ENCODE data around the gene WDFY1. TPM values are rescaled to one million over a fixed set of nuclear protein-coding genes. Genes with fewer than 3 reads are reported as not detected.

WDFY1 gene
- total RNA-seq, 2 experiments from 2014 or later, result 33.3 to 45.3 TPM

DNA sequence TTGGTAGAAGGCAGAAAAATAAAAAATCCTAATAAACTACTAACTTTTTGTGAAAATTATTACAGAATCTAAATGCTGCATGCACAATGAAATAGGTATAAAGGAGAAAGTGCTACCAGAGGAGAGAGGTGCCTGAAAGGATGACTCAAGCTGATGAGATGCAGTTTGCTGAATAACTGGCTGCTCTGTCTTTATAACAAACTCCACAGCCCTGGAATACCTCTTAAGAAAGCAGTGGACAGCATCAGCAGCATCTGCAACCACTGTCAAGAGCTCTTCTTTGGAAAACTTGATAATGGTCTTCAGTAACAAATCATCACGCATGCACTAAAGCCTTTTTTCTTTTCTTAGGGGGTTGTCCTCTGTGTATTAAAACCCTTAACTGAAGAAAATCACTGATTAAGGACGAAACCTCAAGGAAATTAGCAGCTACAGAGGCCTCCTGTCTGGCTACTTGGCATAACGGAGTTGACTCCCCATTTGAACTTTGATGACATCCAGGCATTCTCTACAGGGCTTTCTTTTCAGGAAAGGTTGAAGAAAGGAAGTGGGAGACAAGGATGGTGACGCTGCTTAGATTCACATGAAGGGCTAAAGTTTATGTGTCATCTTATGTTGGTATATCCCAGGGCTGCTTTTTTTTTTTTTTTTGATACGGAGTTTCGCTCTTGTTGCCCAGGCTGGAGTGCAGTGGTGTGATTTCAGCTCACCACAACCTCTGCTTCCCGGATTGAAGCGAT lies 28.8 kb downstream of the WDFY1 start:
- intact Hi-C loops (cut with micrococcal nuclease; ENCODE audit: unreplicated experiment), result no loop called here
- BruUV-seq (replicated peaks), result no TSS peak
- CTCF ChIA-PET (ENCODE audit: unreplicated experiment), result no interaction called here

DNA sequence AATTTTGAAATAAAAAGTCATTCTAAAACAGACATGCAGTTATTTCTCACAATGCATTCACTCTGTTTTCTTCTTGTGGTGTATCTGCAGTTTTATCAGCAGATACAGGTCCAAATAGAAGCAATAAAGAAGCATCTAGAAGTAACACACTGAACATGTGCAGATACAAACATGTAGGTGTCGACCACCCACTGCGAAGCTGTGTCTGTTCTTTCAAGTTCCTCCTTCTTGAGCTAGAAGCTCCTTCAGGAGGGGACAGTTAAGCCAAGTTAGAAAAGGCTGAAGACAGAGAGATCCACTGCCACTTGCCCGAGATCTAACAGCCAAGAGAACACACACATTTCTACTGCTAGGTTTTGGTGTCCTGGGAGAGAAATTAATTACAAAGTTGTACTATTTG lies 30.1 kb downstream of the WDFY1 start:
- Histone ChIP-seq H3K4me3 (ENCODE audit: low read depth, low read length, poor library complexity, severe bottlenecking) (no peak overlapping the region), H4K20me1 (ENCODE audit: insufficient read depth, low read length) (no peaks in the 10 kb centered on the region), H3K27ac (ENCODE audit: low read depth, low read length, poor library complexity, severe bottlenecking) (no peak overlapping the region), H2AFZ (ENCODE audit: low read length) (no peak overlapping the region), H3K79me2 (ENCODE audit: insufficient read depth, low read depth, low read length) (no peaks in the 10 kb centered on the region), H3K9me2 (ENCODE audit: insufficient read depth, low read length) (no peaks in the 10 kb centered on the region), H3K4me1 (ENCODE audit: insufficient read depth, low read length, poor library complexity, severe bottlenecking) (no peaks in the 10 kb centered on the region), H3K4me2 (ENCODE audit: low read length) (no peak overlapping the region), H3K36me3 (ENCODE audit: insufficient read depth, low read length) (peaks cover 4% of the 10 kb centered on the region; the same call in 1 of the 2 replicates), H3K9me3 (ENCODE audit: low read length) (no peaks in the 10 kb centered on the region)
- no peak for DNase-seq (ENCODE audit: low spot score)
- TF ChIP-seq EZH2phosphoT487 (IDR thresholded peaks at IDR 0.05; ENCODE audit: borderline replicate concordance, low read depth, low read length), result no peak
- TF ChIP-seq, protein P1, sequence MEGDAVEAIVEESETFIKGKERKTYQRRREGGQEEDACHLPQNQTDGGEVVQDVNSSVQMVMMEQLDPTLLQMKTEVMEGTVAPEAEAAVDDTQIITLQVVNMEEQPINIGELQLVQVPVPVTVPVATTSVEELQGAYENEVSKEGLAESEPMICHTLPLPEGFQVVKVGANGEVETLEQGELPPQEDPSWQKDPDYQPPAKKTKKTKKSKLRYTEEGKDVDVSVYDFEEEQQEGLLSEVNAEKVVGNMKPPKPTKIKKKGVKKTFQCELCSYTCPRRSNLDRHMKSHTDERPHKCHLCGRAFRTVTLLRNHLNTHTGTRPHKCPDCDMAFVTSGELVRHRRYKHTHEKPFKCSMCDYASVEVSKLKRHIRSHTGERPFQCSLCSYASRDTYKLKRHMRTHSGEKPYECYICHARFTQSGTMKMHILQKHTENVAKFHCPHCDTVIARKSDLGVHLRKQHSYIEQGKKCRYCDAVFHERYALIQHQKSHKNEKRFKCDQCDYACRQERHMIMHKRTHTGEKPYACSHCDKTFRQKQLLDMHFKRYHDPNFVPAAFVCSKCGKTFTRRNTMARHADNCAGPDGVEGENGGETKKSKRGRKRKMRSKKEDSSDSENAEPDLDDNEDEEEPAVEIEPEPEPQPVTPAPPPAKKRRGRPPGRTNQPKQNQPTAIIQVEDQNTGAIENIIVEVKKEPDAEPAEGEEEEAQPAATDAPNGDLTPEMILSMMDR (conservative IDR thresholded peaks at IDR 0.05; ENCODE audit: low read length), result no peak
- CTCF ChIA-PET (ENCODE audit: unreplicated experiment), result no interaction called here
- POLR2A ChIA-PET, result interaction anchor here (1.1 kb wide), 1 partner anchor 9 kb away, joined by 6 read pairs; no protein-coding TSS in a partner anchor
- BruUV-seq (replicated peaks), result no TSS peak
- intact Hi-C loops (cut with micrococcal nuclease; ENCODE audit: unreplicated experiment), result no loop called here

More for the DNA sequence above, 28.8 kb downstream of the WDFY1 start:
- Histone ChIP-seq H3K9me2 (ENCODE audit: insufficient read depth, low read length) (no peaks in the 10 kb centered on the region), H2AFZ (ENCODE audit: low read length) (no peak overlapping the region), H3K4me2 (ENCODE audit: low read length) (no peak overlapping the region), H3K4me3 (ENCODE audit: low read depth, low read length, poor library complexity, severe bottlenecking) (no peak overlapping the region), H3K4me1 (ENCODE audit: insufficient read depth, low read length, poor library complexity, severe bottlenecking) (no peaks in the 10 kb centered on the region), H3K27ac (ENCODE audit: low read depth, low read length, poor library complexity, severe bottlenecking) (no peak overlapping the region), H4K20me1 (ENCODE audit: insufficient read depth, low read length) (no peaks in the 10 kb centered on the region), H3K79me2 (ENCODE audit: insufficient read depth, low read depth, low read length) (no peaks in the 10 kb centered on the region), H3K9me3 (ENCODE audit: low read length) (no peaks in the 10 kb centered on the region), H3K36me3 (ENCODE audit: insufficient read depth, low read length) (peaks cover 4% of the 10 kb centered on the region; the same call in 1 of the 2 replicates)
- POLR2A ChIA-PET, result no interaction called here
- DNase-seq (ENCODE audit: low spot score), result no peak
- no peak for TF ChIP-seq EZH2phosphoT487 (IDR thresholded peaks at IDR 0.05; ENCODE audit: borderline replicate concordance, low read depth, low read length)
- TF ChIP-seq, protein P1 (conservative IDR thresholded peaks at IDR 0.05; ENCODE audit: low read length), result no peak

DNA sequence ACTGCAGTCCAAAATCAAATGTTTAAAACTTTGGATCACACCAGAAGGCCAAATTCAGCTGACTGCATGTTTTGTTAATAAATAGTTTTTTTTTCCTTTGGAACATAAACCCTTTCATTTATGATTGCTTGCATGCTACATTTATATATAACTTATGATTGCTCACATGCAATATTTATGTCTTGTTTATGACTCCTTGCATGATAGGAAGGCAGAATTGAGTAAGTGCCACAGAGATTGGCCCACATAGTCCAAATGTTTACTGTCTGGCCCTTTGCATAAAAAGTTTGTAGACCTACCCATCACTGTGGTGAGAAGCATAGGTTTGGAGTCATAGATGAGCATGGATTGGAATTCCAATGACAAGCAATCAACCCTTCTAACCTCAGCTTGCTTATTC lies 30.8 kb downstream of the WDFY1 start:
- BruUV-seq (replicated peaks), result no TSS peak
- CTCF ChIA-PET (ENCODE audit: unreplicated experiment), result no interaction called here
- intact Hi-C loops (cut with micrococcal nuclease; ENCODE audit: unreplicated experiment), result no loop called here

More for the DNA sequence above, 30.8 kb downstream of the WDFY1 start:
- H2AFZ ChIP-seq (ENCODE audit: low read length), result no peak overlapping the region
- H3K9me3 ChIP-seq (ENCODE audit: low read length), result no peaks in the 10 kb centered on the region
- H4K20me1 ChIP-seq (ENCODE audit: insufficient read depth, low read length), result no peaks in the 10 kb centered on the region
- TF ChIP-seq, protein P1 (conservative IDR thresholded peaks at IDR 0.05; ENCODE audit: low read length), result no peak
- no peak for DNase-seq (ENCODE audit: low spot score)
- H3K79me2 ChIP-seq (ENCODE audit: insufficient read depth, low read depth, low read length), result no peaks in the 10 kb centered on the region
- no peaks in the 10 kb centered on the region for H3K9me2 ChIP-seq (ENCODE audit: insufficient read depth, low read length)
- H3K4me1 ChIP-seq (ENCODE audit: insufficient read depth, low read length, poor library complexity, severe bottlenecking), result no peaks in the 10 kb centered on the region
- no peak overlapping the region for H3K4me3 ChIP-seq (ENCODE audit: low read depth, low read length, poor library complexity, severe bottlenecking)
- POLR2A ChIA-PET, result interaction anchor here (0.6 to 1.3 kb wide), 3 partner anchors 17 to 658 kb away, joined by 3 to 6 read pairs (median 3); no protein-coding TSS in a partner anchor
- H3K27ac ChIP-seq (ENCODE audit: low read depth, low read length, poor library complexity, severe bottlenecking), result no peak overlapping the region
- H3K4me2 ChIP-seq (ENCODE audit: low read length), result no peak overlapping the region
- peaks cover 4% of the 10 kb centered on the region; the same call in 1 of the 2 replicates for H3K36me3 ChIP-seq (ENCODE audit: insufficient read depth, low read length)
